A673 (cell line): ENCODE results near the gene FOXN1.

ENCODE experiments used
- EZH2 ChIP-seq: fragments of 200-600 bp; sonication (generic); IDR thresholded peaks from 2 replicates; pipeline ENCODE4 v1.6.1; 2017; ENCODE audit warnings: borderline replicate concordance, low read depth, mild to moderate bottlenecking, mixed read lengths, antibody characterized with exemption, low read length; ENCODE audit not compliant: poor library complexity, severe bottlenecking
- TF ChIP-seq, protein P1 (sequence below): fragments of 300-800, 200-600 bp; sonication (generic); conservative IDR thresholded peaks from 2 replicates; pipeline ENCODE4 v1.5.1; 2017; ENCODE audit warnings: low read depth, mild to moderate bottlenecking, antibody characterized with exemption, low read length, moderate library complexity, mixed read lengths

DNA sequence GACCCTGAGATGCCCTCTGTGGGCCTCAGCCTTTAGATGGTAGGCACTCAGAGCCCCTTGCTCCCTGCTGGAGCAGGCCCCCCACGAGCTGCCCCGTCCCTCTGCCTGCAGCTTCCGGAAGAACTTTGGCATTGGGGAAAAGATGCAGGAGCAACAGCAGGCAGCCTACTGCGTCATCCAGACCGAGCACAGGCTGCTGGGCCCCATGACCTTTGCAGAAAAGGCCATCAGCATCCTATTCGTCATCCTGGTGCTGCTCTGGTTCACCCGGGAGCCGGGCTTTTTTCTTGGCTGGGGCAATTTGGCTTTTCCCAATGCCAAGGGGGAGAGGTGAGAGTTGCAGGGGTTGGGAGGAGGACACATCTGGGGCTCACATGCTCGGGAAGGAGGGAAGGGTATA is 12.7 kb upstream of the FOXN1 start:
- TF ChIP-seq, protein P1, sequence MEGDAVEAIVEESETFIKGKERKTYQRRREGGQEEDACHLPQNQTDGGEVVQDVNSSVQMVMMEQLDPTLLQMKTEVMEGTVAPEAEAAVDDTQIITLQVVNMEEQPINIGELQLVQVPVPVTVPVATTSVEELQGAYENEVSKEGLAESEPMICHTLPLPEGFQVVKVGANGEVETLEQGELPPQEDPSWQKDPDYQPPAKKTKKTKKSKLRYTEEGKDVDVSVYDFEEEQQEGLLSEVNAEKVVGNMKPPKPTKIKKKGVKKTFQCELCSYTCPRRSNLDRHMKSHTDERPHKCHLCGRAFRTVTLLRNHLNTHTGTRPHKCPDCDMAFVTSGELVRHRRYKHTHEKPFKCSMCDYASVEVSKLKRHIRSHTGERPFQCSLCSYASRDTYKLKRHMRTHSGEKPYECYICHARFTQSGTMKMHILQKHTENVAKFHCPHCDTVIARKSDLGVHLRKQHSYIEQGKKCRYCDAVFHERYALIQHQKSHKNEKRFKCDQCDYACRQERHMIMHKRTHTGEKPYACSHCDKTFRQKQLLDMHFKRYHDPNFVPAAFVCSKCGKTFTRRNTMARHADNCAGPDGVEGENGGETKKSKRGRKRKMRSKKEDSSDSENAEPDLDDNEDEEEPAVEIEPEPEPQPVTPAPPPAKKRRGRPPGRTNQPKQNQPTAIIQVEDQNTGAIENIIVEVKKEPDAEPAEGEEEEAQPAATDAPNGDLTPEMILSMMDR: no peak
- TF ChIP-seq EZH2: no peak
